GM18909 (cell line): Measurements from ENCODE around the gene ENAH.
"Not testable (repeated sequence)": the region's sequence is repeated elsewhere in the genome, so short reads cannot be mapped to it uniquely, and the experiment has no call there.

Experiments
- ATAC-seq: cut with Tn5 transposase; IDR thresholded peaks from one replicate; pipeline ENCODE4 v1.9.1; 2021; ENCODE audit warnings: mild to moderate bottlenecking; ENCODE audit not compliant: unreplicated experiment, poor library complexity

Gene ENAH

GRCh38 chr1:225651376-225651871 lies 1.5 kb downstream of the ENAH start:
- no peak for ATAC-seq

DNA sequence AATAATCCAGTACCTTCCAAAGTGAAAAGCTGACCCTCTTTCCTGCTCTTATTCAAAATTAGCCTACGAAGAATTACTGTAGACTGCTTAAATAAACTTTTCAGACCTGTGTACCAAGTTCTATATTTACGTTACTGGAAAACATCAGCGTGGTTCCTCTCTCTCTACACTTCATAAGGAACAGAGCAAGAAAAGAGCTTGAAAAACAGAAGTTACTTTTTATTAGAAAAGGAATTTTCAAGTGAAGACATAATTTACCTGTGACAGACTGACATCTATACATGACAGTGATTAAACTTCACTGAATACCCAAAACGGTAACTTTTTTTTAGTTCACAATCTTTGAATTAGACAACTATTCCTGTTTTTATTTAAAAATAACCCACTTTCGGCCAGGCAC lies 2.7 kb downstream of the ENAH start:
- no peak for ATAC-seq

- no peak for ATAC-seq
Observed at GRCh38 chr1:225645194-225645895, 7.6 kb downstream of the ENAH start.

DNA sequence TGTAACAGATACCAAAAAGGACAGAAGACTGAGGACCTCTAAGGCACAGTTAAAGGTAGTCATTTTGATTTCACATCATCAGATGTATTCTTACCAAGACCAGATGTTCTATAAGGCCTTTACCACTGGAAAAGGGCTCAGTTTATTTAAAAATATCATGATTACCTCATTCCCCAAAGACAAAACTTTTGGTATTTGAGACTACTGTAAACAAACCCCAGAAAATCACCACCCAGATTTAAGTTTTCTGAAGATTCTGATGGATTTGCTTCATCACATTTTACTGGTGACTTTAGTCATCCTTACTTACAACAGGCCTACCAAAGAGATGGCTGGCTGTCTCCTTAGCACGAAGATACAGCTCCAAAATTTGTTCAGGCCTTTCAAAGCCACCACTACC lies 8.3 kb downstream of the ENAH start:
- no peak for ATAC-seq

DNA sequence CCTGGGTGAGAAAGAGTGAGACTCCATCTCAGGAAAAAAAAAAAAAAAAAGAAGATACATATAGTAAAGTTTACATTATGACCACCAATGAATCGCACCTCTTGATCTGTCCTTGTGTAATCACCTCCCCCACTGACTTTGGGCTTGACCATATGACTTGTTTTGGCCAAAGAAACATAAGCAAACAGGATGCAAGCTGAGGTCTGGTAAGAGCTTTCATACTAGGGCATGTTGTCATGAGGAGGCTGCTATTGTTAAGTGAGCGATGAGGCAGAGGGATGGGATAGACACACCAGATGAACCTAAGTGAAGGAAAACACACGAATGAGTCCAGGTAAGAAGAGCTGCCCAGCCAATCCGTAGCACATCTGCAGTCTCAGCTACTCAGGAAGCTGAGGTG lies 10.7 kb downstream of the ENAH start:
- no peak for ATAC-seq

DNA sequence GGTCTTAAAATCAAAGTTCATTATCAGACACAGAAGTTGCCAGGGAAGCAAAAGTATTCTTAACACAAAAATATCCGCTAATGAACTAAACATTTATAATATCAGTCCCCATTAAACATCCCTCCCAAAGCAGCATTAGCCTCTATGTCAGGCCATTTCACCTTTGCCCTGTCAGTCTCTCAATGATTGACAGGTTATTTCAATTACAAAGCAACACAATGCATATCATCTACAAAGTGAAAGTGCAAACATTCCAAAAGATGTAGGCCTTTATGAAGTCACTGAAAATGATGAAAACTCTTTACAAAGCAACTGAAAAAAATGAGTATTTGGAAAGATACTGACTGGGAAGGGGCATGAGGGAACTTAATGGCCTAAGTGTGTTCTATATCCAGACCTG lies 14.1 kb downstream of the ENAH start:
- ATAC-seq: no peak

DNA sequence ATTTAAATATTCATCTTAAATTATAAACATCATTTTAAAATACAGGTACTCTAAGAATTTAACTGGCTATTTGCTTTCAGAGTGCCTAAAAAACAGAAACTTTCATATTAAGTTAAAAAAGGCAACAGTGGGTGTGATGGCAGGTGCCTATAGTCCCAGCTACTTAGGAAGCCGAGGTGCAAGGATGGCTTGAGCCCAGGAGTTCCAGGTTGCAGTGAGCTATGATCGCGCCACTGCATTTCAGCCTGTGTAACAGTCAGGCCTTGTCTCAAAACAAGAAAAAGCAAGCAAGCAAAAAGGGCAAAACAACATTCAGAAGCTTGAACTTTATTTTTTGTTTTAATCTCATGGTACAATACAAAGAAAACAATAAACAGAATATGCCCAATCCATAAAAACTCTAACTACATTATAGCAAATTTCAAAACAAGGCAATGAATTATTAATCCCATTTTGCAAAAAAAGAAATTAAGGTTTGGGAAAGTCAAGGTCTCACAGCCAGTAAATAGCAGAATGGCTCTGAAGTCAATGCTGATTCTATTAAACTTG lies 15.2 kb downstream of the ENAH start:
- ATAC-seq: no peak

DNA sequence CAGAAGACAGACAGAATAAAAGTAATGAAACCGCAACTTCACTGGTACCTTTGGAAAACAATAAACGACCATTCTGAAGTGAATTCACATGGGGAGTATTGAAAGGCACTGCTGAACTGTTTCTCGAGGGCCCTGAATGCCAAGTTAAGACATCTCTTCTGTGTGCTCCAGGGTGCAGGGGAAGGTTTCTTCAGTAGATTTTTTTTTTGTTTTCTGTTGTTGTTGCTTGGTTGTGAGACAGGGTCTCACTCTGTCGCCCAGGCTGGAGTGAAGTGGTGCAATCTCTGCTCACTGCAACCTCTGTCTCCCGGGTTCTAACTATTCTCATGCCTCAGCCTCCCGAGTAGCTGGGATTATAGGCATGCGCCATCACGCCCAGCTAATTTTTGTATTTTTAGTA lies 15.9 kb downstream of the ENAH start:
- not testable (repeated sequence) for ATAC-seq

GRCh38 chr1:225635649-225636048 lies 17.3 kb downstream of the ENAH start:
- no peak for ATAC-seq

GRCh38 chr1:225632836-225633235 lies 20.1 kb downstream of the ENAH start:
- ATAC-seq: not testable (repeated sequence)

DNA sequence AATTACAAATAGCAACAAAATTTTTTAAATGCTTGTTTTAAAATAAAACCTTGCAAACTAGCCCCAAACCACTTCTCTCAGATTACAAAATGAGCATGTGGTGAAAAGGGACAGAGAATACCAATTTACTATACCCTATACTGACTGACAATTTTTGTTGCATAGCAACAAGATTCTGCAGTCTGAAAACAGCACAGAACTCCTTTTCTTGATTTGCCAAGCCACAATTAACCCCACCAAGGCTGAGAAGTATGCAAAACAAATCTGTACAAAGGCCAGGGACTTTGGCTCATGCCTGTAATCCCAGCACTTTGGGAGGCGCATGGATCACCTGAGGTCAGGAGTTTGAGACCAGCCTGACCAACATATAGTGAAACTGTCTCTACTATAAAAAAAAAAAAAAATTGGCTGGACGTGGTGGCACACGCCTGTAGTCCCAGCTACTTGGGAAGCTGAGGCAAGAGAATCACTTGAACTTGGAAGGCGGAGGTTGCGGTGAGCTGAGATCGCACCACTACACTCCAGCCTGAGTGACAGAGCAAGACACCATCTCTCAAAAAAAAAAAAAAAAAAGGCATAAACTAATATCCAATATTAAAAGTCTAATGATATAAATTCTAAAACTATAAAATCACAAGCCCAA lies 21.8 kb downstream of the ENAH start:
- no peak for ATAC-seq

DNA sequence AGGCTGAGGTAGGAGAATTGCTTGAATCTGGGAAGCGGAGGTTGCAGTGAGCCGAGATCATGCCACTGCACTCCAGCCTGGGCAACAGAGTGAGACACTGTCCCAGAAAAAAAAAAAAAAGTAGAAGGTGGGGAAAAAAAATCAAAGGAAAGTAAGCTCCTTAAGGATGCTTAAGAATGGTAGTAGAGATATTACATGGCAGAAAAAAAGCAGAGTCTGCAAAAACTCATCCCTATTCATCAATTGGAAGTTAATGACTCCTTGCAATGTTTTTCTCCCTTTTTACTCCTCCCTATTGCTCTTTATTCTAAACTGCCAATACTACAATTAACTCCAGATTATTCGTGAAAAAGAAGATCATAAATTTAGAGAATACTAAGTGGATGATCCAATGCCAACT lies 23.4 kb downstream of the ENAH start:
- no peak for ATAC-seq

- not testable (repeated sequence) for ATAC-seq
Observed at GRCh38 chr1:225628794-225629193, 24.1 kb downstream of the ENAH start.

DNA sequence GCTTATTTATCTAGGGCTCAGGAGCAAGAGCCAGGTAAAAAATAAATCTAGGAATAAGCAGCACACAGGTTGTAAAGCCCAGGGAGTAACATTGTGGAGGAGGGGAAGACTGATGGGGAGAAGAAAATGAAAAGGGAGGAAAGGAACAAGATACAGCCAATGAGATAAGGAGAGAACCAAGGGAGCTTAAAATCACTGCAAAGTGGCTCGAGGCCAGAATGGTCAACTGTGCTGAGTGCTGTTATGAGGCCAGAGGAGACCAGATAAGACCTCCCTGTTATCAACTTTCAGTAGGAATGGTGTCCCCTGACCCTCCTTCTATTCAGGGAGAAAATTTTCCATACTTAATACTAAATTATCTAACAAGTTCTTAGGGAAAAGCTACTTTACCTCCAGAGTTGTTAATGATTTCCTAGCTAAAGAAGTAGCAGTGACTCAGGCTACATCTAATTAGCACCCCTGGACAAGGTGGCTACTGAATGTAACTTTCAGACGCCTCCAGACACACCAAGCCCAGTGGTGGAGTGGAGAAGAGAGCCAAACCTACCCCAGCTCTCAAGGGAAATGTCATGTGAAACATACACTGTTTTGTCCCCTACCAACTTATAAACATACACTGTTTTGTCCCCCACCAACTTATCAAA lies 25.5 kb downstream of the ENAH start:
- no peak for ATAC-seq

DNA sequence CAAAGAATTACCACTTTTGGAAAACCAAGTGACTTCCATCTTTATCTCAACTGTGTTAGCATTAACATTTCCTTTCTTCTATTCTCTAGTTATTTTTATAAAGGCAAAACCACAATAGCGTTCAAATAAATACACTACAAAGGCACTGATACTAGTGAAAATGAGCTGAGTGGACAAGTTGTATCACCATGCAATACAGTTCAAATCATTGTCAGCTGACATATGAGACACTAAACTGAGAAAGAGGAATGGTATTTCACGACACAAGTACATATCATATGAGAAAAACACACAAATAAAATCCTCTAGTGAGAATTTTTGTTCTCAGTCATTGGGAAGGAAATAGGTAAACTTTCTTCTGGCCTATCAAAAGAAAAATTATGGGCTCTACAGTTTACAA lies 26.2 kb downstream of the ENAH start:
- no peak for ATAC-seq

DNA sequence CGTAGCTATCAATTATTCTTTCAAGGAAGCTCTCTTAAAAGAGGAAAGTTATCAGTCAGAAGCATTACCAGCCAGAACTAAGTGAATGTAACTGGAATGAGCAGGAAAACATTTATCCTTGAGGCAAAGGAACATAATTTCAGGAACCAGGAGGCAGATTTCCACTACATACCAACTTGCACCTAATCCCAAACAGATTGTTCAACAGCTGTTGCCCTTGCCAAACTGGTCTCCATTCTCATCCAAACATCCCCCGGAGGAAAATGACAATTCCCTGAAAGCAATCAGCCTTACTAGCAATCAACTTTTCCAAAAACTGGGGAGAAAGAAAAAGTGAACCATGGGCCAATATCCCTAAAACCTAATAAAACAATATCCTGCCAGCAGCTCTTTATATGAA lies 35.0 kb downstream of the ENAH start:
- ATAC-seq: no peak

DNA sequence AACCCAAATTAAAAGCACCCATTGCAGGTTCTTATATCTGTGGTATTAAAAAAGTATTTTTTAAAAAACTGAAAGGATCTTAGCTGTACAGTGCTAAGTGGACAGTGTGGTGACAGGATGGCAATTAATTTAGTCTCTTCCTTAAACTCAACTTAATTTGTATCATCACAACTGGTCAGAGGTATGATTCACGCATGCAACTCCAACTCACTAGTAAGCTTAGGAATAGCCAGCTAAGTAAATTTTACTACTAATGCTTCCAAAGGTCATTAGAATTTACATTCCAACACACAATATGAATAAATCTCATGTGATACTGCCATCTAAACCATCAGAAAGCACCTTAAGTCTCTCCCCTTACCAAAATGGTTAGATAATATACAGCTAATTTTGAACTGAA lies 35.4 kb downstream of the ENAH start:
- no peak for ATAC-seq

GRCh38 chr1:225615403-225615790 lies 37.5 kb downstream of the ENAH start:
- ATAC-seq: not testable (repeated sequence)

- no peak for ATAC-seq
Observed at GRCh38 chr1:225613006-225613405, 39.9 kb downstream of the ENAH start.

DNA sequence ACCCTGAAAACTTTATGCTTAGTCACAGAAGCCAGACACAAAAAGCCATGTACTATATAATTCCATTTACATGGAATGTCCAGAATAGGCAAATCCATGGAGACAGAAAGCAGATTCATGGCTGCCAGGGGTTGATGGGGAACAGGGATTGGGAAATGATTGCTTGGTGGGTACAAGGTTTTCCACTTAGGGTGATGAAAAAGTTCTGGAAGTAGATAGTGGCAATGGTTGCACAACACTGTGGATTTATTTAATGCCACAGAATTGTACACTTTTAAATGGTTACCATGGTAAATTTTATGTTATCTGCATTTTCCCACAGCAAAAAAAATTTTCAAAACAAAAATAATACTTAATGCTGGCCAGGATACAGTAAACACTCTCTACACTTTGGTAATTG lies 40.6 kb downstream of the ENAH start:
- no peak for ATAC-seq

DNA sequence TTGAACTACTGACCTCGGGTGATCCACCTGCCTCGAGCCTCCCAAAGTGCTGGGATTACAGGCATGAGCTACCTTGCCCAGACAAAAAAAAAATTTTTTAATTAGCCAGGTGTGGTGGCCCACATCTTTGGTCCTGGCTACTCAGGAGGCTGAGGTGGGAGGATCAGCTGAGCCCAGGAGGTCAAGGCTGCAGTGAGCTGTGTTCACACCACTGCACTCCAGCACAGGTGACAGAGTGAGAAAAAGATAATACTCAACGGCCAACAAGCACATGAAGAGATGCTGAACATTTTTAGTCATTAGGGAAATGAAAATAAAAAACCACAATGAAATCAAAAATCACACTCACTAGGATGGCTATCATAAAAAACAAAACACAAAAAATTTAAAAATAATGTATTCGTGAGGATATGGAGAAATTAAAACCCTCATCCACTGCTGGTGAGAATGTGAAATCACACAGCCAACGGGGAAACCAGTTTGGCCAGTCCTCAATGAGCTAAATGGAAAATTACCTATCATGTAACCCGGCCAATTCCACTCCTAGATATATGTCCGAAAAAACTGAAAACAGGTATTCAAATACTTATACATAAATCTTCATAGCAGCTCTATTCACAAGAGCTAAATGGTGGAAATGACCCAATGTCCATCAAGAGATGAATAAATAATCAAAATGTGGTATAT lies 41.2 kb downstream of the ENAH start:
- ATAC-seq: no peak
